GM10266 (cell line): Measurements from ENCODE around the gene TBC1D2.

Source experiments
- DNase-seq: peaks from one replicate; pipeline ENCODE4 v3.0.0; 2012; ENCODE audit errors: extremely low spot score
- CTCF ChIP-seq: IDR thresholded peaks from 2 replicates; pipeline ENCODE4 v1.5.1; 2012; ENCODE audit warnings: mild to moderate bottlenecking, low read depth; ENCODE audit not compliant: control insufficient read depth, insufficient read depth; ENCODE audit errors: missing control alignments

TBC1D2 gene

DNA sequence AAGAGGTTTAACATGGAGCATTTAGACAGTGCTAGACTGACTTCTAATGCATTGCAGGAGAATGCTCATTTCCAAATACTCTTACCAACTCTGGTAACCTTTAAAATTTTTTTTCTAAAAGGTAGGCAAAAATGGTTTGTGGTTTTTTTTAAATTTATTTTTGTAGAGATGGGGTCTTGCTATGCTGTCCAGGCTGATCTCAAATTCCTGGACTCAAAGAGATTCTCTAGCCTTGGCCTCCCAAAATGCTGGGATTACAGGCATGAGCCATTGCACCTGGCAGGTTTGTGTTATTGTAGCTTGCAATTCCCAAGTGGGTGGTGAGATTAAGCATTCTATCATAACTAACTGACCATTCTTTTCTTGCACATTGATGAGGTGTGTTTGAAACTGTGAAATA lies 43.0 kb upstream of the TBC1D2 start:
- no peak for TF ChIP-seq CTCF
- DNase-seq: no peak

GRCh38 chr9:98295824-98296223 lies 40.4 kb upstream of the TBC1D2 start:
- no peak for TF ChIP-seq CTCF
- DNase-seq: no peak

DNA sequence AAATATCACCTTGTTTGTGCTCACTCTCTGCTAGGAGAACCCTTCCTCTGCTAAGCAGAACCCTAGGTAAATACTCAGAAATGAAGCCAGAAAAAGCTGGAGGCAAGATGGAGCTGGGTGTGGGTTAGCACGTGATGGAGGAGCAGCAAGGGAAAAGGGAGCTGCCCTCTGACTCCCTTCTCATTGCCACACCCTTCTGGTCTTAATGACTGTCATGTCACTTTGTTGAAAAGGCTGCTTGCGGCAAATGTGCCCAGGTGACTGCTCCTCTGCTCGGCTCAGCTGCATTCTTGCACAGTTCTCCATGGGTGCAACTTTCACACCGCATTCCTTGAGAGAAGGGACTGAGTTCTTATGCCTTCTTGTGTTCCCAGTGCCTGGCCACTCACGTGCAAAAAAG lies 36.4 kb upstream of the TBC1D2 start:
- TF ChIP-seq CTCF: no peak
- no peak for DNase-seq

GRCh38 chr9:98290411-98290810 lies 35.0 kb upstream of the TBC1D2 start:
- no peak for DNase-seq
- TF ChIP-seq CTCF: no peak

DNA sequence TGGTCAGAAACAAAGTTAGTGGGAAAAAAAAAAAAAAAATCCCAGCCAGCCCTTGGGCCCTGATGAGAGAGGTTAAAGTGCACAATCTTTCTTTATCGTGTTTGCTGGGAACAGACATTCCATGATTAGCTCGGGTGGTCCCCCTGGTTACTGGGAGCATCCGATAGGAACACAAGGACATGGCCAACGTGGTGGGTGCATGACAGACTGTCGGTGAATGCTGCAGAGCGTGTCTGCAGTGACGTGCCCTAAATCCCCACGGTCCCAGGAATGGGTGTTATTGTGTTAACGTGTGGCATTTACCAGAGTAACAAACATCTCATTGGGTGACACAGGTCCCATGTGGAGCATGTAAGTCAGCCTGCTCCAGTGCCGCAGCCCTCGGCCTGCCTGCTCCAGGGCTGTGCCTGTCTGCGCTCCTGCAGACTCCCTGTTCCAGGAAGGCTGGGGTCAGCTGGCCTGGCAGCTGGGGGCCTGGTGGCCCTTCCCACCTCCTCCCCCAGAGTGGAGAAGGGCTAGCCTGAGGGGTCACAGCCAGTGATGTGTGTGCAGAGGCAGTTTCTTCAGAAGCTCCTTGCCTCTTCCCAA lies 34.3 kb upstream of the TBC1D2 start:
- DNase-seq: no peak

DNA sequence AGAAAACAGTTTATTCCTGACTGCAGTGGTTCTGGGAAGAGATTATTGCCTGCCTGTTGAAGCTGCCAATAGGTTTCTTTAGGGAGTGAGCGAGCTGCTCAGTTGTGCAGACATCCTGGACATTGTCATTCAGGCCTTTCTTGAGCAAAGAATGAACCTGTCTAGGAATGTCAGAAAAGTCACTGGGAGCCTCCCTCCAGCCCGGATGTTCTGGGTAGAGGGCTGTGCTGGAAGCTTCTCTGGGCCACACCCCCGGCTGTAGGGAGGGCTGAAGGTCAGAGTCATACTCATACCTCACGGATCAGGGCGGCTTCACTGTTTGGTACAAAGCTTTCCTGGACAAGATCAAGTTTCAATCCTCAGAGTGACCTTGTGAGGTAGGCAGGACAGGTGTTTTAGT lies 33.4 kb upstream of the TBC1D2 start:
- no peak for TF ChIP-seq CTCF
- no peak for DNase-seq

More for the DNA sequence above, 34.3 kb upstream of the TBC1D2 start:
- TF ChIP-seq CTCF: no peak

GRCh38 chr9:98287384-98287783 lies 31.9 kb upstream of the TBC1D2 start:
- no peak for TF ChIP-seq CTCF
- DNase-seq: no peak
